ENCODE measurements around the gene DNM3. TPM values are rescaled to one million over a fixed set of nuclear protein-coding genes. Genes with fewer than 3 reads are reported as not detected.

Gene DNM3
- polyA plus RNA-seq, 1 of the 3 experiments (the other 2 are of a cell fraction): 0.43 TPM

GRCh38 chr1:172144445-172145061, 303.3 kb downstream of the DNM3 start:
- peaks cover 37 to 45% of the 10 kb centered on the region in 2 experiments; a peak in 3 of 4 replicates for H3K4me1 ChIP-seq (ENCODE audit: control insufficient read depth in 1 of 2, insufficient read depth in 2 of 2, low read depth in 1 of 2, low read length in 1 of 2)
- TF ChIP-seq CHD2 (IDR thresholded peaks at IDR 0.05; ENCODE audit: low read length, partially characterized antibody) (peak; percentile 56), EP300 (IDR thresholded peaks at IDR 0.05; ENCODE audit: borderline replicate concordance in 1 of 2, low read depth in 1 of 2, low read length in 1 of 2) (peak; percentile 58 to 65), MXI1 (IDR thresholded peaks at IDR 0.05; ENCODE audit: low read depth, low read length) (0 out of 2 replicates have a peak, but pooled peaks have one; percentile 39), TAF1 (IDR thresholded peaks at IDR 0.05; ENCODE audit: borderline replicate concordance, low read depth, low read length) (peak; percentile 82), PBX3 (IDR thresholded peaks at IDR 0.05) (peak; percentile 69), SMC3 (IDR thresholded peaks at IDR 0.05; ENCODE audit: low read depth, low read length) (0 out of 2 replicates have a peak, but pooled peaks have one; percentile 25), FOXJ3 (CRISPR knock-in tag; IDR thresholded peaks at IDR 0.05) (no peak), RAD21 (IDR thresholded peaks at IDR 0.05; ENCODE audit: low read length) (no peak; the same call in 1 of the 2 replicates), SIN3A (IDR thresholded peaks at IDR 0.05; ENCODE audit: borderline replicate concordance, low read depth, low read length) (peak; percentile 79; the same call in 1 of the 2 replicates), YY1 (IDR thresholded peaks at IDR 0.05; ENCODE audit: low read depth) (peak; percentile 38; the same call in 1 of the 2 replicates), USF2 (IDR thresholded peaks at IDR 0.05; ENCODE audit: borderline replicate concordance, low read depth, low read length) (no peak), TCF12 (IDR thresholded peaks at IDR 0.05) (peak; percentile 97), GABPA (IDR thresholded peaks at IDR 0.05; ENCODE audit: low read depth) (no peak), TEAD4 (IDR thresholded peaks at IDR 0.05; ENCODE audit: borderline replicate concordance, insufficient read depth) (0 out of 2 replicates have a peak, but pooled peaks have one; percentile 22), NFIC (IDR thresholded peaks at IDR 0.05; ENCODE audit: borderline replicate concordance) (peak; percentile 71), RFX5 (IDR thresholded peaks at IDR 0.05; ENCODE audit: low read length) (no peak), ELF1 (IDR thresholded peaks at IDR 0.05) (0 out of 2 replicates have a peak, but pooled peaks have one; percentile 28), MEF2A (IDR thresholded peaks at IDR 0.05; ENCODE audit: borderline replicate concordance, low read depth) (no peak), MAX (IDR thresholded peaks at IDR 0.05; ENCODE audit: low read depth) (peak; percentile 37; the same call in 1 of the 2 replicates), NRF1 (IDR thresholded peaks at IDR 0.05; ENCODE audit: low read depth, low read length) (no peak), RCOR1 (IDR thresholded peaks at IDR 0.05; ENCODE audit: low read length) (peak; percentile 82; the same call in 1 of the 2 replicates), RXRA (IDR thresholded peaks at IDR 0.05; ENCODE audit: borderline replicate concordance, low read depth) (peak; percentile 40; the same call in 1 of the 2 replicates), FOXM1 (IDR thresholded peaks at IDR 0.05; ENCODE audit: low read depth) (no peak; the same call in 1 of the 2 replicates), FOSL2 (IDR thresholded peaks at IDR 0.05; ENCODE audit: borderline replicate concordance, low read depth) (peak; percentile 35; the same call in 1 of the 2 replicates)
- TF ChIP-seq, protein P1, sequence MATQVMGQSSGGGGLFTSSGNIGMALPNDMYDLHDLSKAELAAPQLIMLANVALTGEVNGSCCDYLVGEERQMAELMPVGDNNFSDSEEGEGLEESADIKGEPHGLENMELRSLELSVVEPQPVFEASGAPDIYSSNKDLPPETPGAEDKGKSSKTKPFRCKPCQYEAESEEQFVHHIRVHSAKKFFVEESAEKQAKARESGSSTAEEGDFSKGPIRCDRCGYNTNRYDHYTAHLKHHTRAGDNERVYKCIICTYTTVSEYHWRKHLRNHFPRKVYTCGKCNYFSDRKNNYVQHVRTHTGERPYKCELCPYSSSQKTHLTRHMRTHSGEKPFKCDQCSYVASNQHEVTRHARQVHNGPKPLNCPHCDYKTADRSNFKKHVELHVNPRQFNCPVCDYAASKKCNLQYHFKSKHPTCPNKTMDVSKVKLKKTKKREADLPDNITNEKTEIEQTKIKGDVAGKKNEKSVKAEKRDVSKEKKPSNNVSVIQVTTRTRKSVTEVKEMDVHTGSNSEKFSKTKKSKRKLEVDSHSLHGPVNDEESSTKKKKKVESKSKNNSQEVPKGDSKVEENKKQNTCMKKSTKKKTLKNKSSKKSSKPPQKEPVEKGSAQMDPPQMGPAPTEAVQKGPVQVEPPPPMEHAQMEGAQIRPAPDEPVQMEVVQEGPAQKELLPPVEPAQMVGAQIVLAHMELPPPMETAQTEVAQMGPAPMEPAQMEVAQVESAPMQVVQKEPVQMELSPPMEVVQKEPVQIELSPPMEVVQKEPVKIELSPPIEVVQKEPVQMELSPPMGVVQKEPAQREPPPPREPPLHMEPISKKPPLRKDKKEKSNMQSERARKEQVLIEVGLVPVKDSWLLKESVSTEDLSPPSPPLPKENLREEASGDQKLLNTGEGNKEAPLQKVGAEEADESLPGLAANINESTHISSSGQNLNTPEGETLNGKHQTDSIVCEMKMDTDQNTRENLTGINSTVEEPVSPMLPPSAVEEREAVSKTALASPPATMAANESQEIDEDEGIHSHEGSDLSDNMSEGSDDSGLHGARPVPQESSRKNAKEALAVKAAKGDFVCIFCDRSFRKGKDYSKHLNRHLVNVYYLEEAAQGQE (IDR thresholded peaks at IDR 0.05; ENCODE audit: low read depth, low read length): peak; percentile 5; the same call in 1 of the 2 replicates
- TF ChIP-seq, protein P2, sequence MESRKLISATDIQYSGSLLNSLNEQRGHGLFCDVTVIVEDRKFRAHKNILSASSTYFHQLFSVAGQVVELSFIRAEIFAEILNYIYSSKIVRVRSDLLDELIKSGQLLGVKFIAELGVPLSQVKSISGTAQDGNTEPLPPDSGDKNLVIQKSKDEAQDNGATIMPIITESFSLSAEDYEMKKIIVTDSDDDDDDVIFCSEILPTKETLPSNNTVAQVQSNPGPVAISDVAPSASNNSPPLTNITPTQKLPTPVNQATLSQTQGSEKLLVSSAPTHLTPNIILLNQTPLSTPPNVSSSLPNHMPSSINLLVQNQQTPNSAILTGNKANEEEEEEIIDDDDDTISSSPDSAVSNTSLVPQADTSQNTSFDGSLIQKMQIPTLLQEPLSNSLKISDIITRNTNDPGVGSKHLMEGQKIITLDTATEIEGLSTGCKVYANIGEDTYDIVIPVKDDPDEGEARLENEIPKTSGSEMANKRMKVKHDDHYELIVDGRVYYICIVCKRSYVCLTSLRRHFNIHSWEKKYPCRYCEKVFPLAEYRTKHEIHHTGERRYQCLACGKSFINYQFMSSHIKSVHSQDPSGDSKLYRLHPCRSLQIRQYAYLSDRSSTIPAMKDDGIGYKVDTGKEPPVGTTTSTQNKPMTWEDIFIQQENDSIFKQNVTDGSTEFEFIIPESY (IDR thresholded peaks at IDR 0.05; ENCODE audit: borderline replicate concordance, low read depth): no peak

More at GRCh38 chr1:172144445-172145061, 303.3 kb downstream of the DNM3 start:
- Histone ChIP-seq H3K9ac (peak overlapping the region; percentile 85), H3K36me3 (replicated peaks in 1 of 2; ENCODE audit: control insufficient read depth in 1 of 2, insufficient read depth in 2 of 2, low read length in 1 of 2) (peaks cover 29 to 37% of the 10 kb centered on the region in 2 experiments), H2AFZ (ENCODE audit: low read depth) (no peak overlapping the region), H3K79me2 (ENCODE audit: insufficient read depth) (peaks cover 49% of the 10 kb centered on the region), H3K9me2 (no peaks in the 10 kb centered on the region), H4K20me1 (ENCODE audit: insufficient read depth) (no peaks in the 10 kb centered on the region; the same call in 1 of the 2 replicates), H3K4me2 (peak overlapping the region; percentile 70), H3K4me3 (ENCODE audit: low read depth in 2 of 2, low read length in 1 of 2) (peak overlapping the region; percentile 74 to 93), H3K27me3 (ENCODE audit: insufficient read depth) (no peaks in the 10 kb centered on the region), H3K9me3 (no peaks in the 10 kb centered on the region), H3K27ac (ENCODE audit: low read depth in 2 of 2, low read length in 1 of 2) (peak overlapping the region; percentile 97 to 99), H3F3A (replicated peaks; ENCODE audit: insufficient read depth) (peaks cover 56% of the 10 kb centered on the region)
- CTCF ChIA-PET: interaction anchor here (0.5 to 2.0 kb wide), 4 partner anchors 36 to 255 kb away, joined by 3 to 8 read pairs (median 4); no protein-coding TSS in a partner anchor
- WGBS (ENCODE audit: low lambda C conversion rate): 27% methylated on average over 12 of the region's 13 CpGs
- POLR2A ChIA-PET: interaction anchor here (1.4 kb wide), 1 partner anchor 214 kb away, joined by 9 read pairs; no protein-coding TSS in a partner anchor
- peak; percentile 50 for DNase-seq
